ENCODE data around the gene ADAMTS17. TPM values are rescaled to one million over a fixed set of nuclear protein-coding genes. Genes with fewer than 3 reads are reported as not detected.

The ADAMTS17 gene
- total RNA-seq, 1 donor from 2014 or later: 1.5 TPM

GRCh38 chr15:99962006-99962561, 379.7 kb downstream of the ADAMTS17 start:
- Histone ChIP-seq H3F3A (ENCODE audit: low read depth) (no peaks in the 10 kb centered on the region), H3K4me3 (no peak overlapping the region), H3K4me1 (no peaks in the 10 kb centered on the region), H3K4me2 (no peak overlapping the region), H3K27ac (no peak overlapping the region), H2AFZ (replicated peaks) (no peak overlapping the region), H4K20me1 (ENCODE audit: low read depth) (no peaks in the 10 kb centered on the region), H3K79me2 (ENCODE audit: low read depth) (no peaks in the 10 kb centered on the region), H3K9ac (no peak overlapping the region), H3K27me3 (no peaks in the 10 kb centered on the region), H3K9me3 (ENCODE audit: low read depth) (no peaks in the 10 kb centered on the region), H3K36me3 (no peaks in the 10 kb centered on the region)
- DNase-seq (ENCODE audit: low spot score): no peak
- Mint-ChIP-seq H3K27ac (no peak overlapping the region), H3K27me3 (ENCODE audit: insufficient read depth, low read depth) (peaks cover 13% of the 10 kb centered on the region), H3K36me3 (no peaks in the 10 kb centered on the region), H3K4me1 (peaks cover 6% of the 10 kb centered on the region), H3K4me3 (no peak overlapping the region), H3K9me3 (peaks cover 2% of the 10 kb centered on the region)
- TF ChIP-seq CTCF (IDR thresholded peaks at IDR 0.05) (no peak), EZH2phosphoT487 (IDR thresholded peaks at IDR 0.05) (no peak), EZH2 (IDR thresholded peaks at IDR 0.05) (no peak)

- no peak overlapping the region for H3K4me3 ChIP-seq
- no peaks in the 10 kb centered on the region for H3K79me2 ChIP-seq (ENCODE audit: low read depth)
- H3K27me3 ChIP-seq: no peaks in the 10 kb centered on the region
- no peak overlapping the region for H3K27ac Mint-ChIP-seq
- peaks cover 19% of the 10 kb centered on the region for H3K27me3 Mint-ChIP-seq (ENCODE audit: insufficient read depth, low read depth)
- H4K20me1 ChIP-seq (ENCODE audit: low read depth): no peaks in the 10 kb centered on the region
- no peaks in the 10 kb centered on the region for H3K4me1 ChIP-seq
- H3K9ac ChIP-seq: no peak overlapping the region
- no peaks in the 10 kb centered on the region for H3K36me3 ChIP-seq
- H3K4me2 ChIP-seq: no peak overlapping the region
- peak; percentile 49 for DNase-seq (ENCODE audit: low spot score)
- no peak overlapping the region for H2AFZ ChIP-seq (replicated peaks)
- H3K4me1 Mint-ChIP-seq: peaks cover 6% of the 10 kb centered on the region
- H3K9me3 Mint-ChIP-seq: peaks cover 2% of the 10 kb centered on the region
- no peak overlapping the region for H3K27ac ChIP-seq
- no peaks in the 10 kb centered on the region for H3F3A ChIP-seq (ENCODE audit: low read depth)
- H3K9me3 ChIP-seq (ENCODE audit: low read depth): no peaks in the 10 kb centered on the region
- TF ChIP-seq EZH2phosphoT487 (IDR thresholded peaks at IDR 0.05) (no peak), CTCF (IDR thresholded peaks at IDR 0.05) (peak; percentile 60), EZH2 (IDR thresholded peaks at IDR 0.05) (no peak)
- H3K36me3 Mint-ChIP-seq: no peaks in the 10 kb centered on the region
- H3K4me3 Mint-ChIP-seq: no peak overlapping the region
These were observed 380.7 kb downstream of the ADAMTS17 start for GRCh38 chr15:99961011-99961441.

- no peaks in the 10 kb centered on the region for H3K79me2 ChIP-seq (ENCODE audit: low read depth)
- no peaks in the 10 kb centered on the region for H3K27me3 ChIP-seq
- no peaks in the 10 kb centered on the region for H3F3A ChIP-seq (ENCODE audit: low read depth)
- H4K20me1 ChIP-seq (ENCODE audit: low read depth): no peaks in the 10 kb centered on the region
- H2AFZ ChIP-seq (replicated peaks): no peak overlapping the region
- H3K36me3 Mint-ChIP-seq: no peaks in the 10 kb centered on the region
- no peaks in the 10 kb centered on the region for H3K36me3 ChIP-seq
- H3K4me1 Mint-ChIP-seq: no peaks in the 10 kb centered on the region
- no peak overlapping the region for H3K9ac ChIP-seq
- H3K27ac Mint-ChIP-seq: no peak overlapping the region
- peaks cover 2% of the 10 kb centered on the region for H3K9me3 Mint-ChIP-seq
- H3K9me3 ChIP-seq (ENCODE audit: low read depth): no peaks in the 10 kb centered on the region
- TF ChIP-seq CTCF (IDR thresholded peaks at IDR 0.05): no peak
- DNase-seq (ENCODE audit: low spot score): no peak
- H3K27me3 Mint-ChIP-seq (ENCODE audit: insufficient read depth, low read depth): peaks cover 12% of the 10 kb centered on the region
- H3K4me3 Mint-ChIP-seq: no peak overlapping the region
- H3K4me1 ChIP-seq: no peaks in the 10 kb centered on the region
- H3K4me2 ChIP-seq: no peak overlapping the region
- no peak overlapping the region for H3K27ac ChIP-seq
- no peak overlapping the region for H3K4me3 ChIP-seq
These were observed 382.4 kb downstream of the ADAMTS17 start for GRCh38 chr15:99959326-99959725.

Data from neural progenitor cell (in vitro differentiated cells).